Effector CD4-positive, alpha-beta T cell (primary cell): ENCODE measurements around the gene FAM20C.
"Not testable (repeated sequence)": the region's sequence is repeated elsewhere in the genome, so short reads cannot be mapped to it uniquely, and the experiment has no call there.

ENCODE experiments used
- DNase-seq: peaks from one replicate; pipeline ENCODE4 v3.0.0-alpha.2; 2020

The FAM20C gene

DNA sequence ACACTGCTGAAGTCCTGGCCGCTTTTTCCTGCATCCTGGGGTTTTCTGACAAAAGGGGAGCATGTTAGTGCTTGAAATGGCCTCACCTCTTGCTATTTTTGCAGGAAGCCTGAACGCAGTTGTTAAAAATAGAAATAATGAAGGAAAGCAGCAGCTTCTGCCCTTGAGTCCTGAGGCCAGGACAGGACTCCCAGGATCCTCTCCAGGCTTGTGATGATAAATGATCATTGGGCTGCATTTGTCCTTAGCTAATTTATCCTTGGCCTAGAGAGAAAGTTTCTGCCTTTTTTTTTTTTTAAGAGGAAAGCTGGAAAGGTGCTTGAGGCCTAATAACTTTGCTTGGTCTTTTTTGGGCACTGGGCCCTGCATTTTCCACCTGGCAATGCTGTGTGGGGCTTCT is 17.7 kb upstream of the FAM20C start:
- DNase-seq: no peak

DNA sequence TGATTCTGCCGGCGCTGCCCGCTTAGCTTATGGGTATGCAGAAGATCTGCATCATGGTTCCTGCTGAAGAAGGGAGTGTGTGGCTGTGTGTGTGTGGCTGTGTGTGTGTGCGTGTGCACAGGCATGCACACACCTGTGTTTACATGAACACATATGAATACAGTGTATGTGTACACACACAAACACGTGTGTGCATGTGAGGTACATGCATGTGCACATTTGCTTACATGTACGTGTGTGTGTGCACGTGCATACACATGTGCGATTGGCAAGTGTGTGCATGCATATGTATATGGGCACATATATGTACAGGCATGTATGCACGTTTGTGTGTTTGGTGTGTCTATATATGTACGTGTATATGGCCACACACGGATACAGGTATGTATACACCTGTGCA is 16.4 kb upstream of the FAM20C start:
- no peak for DNase-seq

GRCh38 chr7:176381-176780 is 16.0 kb upstream of the FAM20C start:
- DNase-seq: no peak

- DNase-seq: no peak
Measured at GRCh38 chr7:176786-177459, 15.4 kb upstream of the FAM20C start.

DNA sequence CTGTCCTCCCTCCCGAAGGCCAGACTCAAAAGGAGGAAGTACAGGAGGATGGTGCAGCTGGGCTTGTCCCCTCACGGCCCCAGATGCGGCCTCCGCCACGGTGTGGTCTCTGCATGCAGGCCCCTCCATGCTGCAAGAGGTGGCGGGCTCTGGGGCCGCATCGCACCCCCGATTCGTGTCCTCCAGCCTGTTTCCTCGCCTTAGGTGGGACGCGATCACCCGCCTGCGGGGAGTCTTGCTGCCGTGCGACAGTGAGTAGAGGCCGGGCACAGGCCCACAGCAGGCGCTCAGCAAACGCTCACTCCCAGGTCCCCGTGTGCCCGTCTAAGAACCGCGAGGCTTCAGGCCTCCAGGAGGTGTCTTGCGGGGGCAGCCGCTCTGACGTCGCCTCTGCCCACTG is 13.9 kb upstream of the FAM20C start:
- DNase-seq: no peak

DNA sequence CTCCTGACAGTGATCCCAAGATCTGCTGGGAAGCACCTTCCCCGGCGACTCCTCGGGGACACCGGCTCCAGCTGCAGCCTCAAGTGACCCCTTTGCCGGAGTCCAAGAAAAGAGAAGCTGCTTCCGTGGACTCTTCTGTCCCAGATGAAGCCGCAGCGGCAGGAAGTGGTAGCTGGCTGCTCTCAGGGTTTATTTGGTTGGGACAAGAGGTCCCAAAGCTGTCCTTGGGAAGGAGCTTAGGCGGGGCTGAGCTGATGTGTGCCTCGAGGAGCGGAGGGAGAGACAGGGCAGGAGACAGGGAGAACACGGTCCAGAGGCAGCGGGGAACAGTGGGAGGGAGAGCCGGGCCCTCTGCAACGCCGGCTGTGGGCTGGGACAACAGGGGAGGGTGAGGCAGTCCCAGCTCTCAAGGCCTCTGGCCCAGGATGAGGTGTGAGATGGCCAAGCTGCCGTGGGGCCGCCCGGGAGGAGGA is 13.1 kb upstream of the FAM20C start:
- no peak for DNase-seq

- DNase-seq: no peak
Measured at GRCh38 chr7:179948-180694, 12.2 kb upstream of the FAM20C start.

GRCh38 chr7:181738-182137 is 10.6 kb upstream of the FAM20C start:
- DNase-seq: no peak

DNA sequence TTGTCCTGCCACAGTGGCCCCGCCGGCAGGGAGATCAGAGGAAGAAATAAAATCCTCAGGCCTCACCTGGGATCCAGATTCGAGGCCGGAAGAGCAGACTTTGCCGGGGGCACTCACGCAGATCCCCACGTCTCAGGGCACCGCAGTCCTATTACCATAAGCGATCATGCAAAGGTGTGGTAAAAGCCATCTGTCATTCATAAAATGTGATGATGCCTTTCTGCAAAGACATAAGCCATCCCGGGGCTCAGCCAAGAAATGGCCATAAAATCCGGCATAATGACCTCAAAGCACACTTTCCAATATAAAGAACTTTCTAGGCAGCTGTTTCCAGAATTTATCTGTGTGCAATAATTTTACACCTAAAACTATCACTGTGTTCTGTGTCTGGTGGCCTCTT is 9.9 kb upstream of the FAM20C start:
- not testable (repeated sequence) for DNase-seq

- DNase-seq: no peak
Measured at GRCh38 chr7:183496-184292, 8.7 kb upstream of the FAM20C start.

- no peak for DNase-seq
Measured at GRCh38 chr7:184294-185264, 7.8 kb upstream of the FAM20C start.

DNA sequence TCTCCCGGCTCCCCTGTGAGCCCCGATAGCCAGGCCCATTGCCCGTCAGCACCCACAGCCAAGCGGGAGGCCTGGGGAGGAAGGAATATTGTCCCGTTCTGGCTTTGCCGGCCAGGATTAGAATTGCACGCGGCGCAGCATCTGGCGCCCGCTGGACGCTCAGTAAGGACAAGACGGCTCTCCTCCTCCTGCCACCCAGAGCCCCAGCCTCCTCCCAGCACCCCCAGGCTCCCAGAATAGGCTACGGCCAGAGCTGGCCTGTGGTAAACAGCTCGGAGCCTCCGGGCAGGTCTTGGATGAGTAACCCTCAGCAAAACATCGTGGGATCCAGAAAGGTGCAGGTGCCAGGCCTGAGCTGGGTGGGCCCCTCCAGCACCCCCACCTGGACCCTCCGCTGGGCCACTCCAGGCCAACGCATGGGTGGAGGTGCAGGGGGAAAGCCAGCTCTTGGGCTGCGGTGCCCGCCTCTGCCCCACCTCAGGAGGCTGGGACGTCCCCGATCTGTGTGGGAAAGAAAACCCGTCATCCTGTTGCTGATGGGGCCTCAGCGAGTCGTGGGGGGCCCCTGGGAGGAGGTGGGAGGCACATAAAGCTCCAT is 5.8 kb upstream of the FAM20C start:
- no peak for DNase-seq

- DNase-seq: no peak
Measured at GRCh38 chr7:187227-187927, 5.0 kb upstream of the FAM20C start.

DNA sequence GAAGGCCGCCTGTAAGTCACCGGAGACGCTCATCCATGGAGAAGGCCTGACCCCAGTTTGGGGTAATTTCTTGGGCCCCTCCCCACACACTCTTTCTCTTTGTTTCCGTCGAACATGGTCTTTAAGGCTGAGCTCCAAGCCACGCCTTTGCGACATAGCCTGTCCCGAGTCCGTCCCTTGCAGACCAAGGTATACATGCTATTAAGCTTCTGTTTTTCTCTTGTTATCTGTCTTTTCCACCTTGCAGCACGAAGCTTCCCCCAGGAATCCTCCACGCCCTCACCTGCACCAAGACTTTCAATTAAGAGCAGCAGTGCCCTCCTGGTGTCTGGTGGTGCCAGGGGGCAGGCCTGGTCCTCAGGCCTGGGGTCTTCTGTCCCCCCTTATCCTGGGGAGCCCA is 4.2 kb upstream of the FAM20C start:
- no peak for DNase-seq

- DNase-seq: no peak
Measured at GRCh38 chr7:188727-189500, 3.5 kb upstream of the FAM20C start.

- no peak for DNase-seq
Measured at GRCh38 chr7:189719-190118, 2.7 kb upstream of the FAM20C start.

GRCh38 chr7:190196-190595 is 2.2 kb upstream of the FAM20C start:
- no peak for DNase-seq

- DNase-seq: no peak
Measured at GRCh38 chr7:191105-191980, 1.0 kb upstream of the FAM20C start.

- DNase-seq: no peak
Measured at GRCh38 chr7:192701-193480, 520 bp downstream of the FAM20C start.
